MM.1S (cell line): ENCODE data around the gene PTK7.

Source experiments
- EZH2 ChIP-seq: fragments of 300-600 bp; sonication (generic); optimal IDR thresholded peaks from 2 replicates; pipeline ENCODE3; 2017; ENCODE audit warnings: low read depth, mild to moderate bottlenecking, antibody characterized with exemption, low read length, mixed read lengths
- EZH2phosphoT487 ChIP-seq: fragments of 300-600 bp; sonication (generic); IDR thresholded peaks from 2 replicates; pipeline ENCODE4 v1.6.1; 2018; ENCODE audit warnings: antibody characterized with exemption, low read length
- TF ChIP-seq, protein P1 (sequence below): fragments of 300-600 bp; sonication (generic); IDR thresholded peaks from 2 replicates; pipeline ENCODE4 v1.5.1; 2016; ENCODE audit warnings: antibody characterized with exemption, low read length, mixed read lengths

GRCh38 chr6:43143235-43144128 lies 67.4 kb downstream of the PTK7 start:
- TF ChIP-seq EZH2: no peak
- TF ChIP-seq, protein P1, sequence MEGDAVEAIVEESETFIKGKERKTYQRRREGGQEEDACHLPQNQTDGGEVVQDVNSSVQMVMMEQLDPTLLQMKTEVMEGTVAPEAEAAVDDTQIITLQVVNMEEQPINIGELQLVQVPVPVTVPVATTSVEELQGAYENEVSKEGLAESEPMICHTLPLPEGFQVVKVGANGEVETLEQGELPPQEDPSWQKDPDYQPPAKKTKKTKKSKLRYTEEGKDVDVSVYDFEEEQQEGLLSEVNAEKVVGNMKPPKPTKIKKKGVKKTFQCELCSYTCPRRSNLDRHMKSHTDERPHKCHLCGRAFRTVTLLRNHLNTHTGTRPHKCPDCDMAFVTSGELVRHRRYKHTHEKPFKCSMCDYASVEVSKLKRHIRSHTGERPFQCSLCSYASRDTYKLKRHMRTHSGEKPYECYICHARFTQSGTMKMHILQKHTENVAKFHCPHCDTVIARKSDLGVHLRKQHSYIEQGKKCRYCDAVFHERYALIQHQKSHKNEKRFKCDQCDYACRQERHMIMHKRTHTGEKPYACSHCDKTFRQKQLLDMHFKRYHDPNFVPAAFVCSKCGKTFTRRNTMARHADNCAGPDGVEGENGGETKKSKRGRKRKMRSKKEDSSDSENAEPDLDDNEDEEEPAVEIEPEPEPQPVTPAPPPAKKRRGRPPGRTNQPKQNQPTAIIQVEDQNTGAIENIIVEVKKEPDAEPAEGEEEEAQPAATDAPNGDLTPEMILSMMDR: peak; percentile 83
- no peak for TF ChIP-seq EZH2phosphoT487
